NAMALWA (cell line): ENCODE measurements around the gene CACNA1A.
"Not testable (repeated sequence)": the region's sequence is repeated elsewhere in the genome, so short reads cannot be mapped to it uniquely, and the experiment has no call there.

Source experiments
- DNase-seq: peaks from one replicate; pipeline ENCODE4 v3.0.0-alpha.2; 2015; ENCODE audit warnings: low spot score

Gene CACNA1A

DNA sequence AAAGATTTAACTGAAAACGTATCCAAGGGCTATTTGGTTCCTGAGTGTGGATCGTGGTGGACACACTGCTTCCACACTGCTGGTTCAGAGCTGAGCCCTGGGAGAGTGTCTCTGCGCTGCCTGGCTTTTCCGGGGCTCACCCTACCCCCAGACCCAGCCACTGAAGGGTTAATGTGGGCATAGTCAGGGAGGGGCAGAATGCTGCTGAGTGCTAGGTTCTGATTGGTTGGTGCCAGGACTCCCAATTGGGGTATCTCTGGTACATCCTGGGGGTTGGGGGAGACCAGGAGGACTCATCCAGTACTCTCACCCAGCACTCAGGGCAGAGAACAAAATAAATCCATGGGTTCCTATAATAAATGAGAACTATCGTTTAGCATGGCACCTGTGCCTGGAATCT, 142.3 kb downstream of the CACNA1A start:
- DNase-seq, result no peak

DNA sequence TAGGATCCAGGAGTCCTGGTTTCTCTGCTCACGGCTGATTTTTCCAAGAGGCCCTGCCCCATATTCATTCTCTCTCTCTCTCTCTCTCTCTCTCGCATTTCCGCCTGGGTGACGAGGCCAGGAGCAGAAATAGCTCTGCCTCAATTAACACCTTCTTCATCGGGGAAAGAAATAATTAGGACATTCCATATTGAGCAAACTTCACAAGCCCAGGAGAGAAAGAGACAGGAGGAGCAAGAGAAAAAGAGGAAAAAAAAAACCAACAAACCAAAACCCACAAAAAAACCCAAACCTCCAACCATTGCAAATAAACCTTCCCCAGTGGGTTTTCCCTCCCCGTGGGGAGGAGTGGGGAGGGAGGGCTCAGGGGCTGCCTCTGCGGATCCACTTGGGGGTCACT, 143.0 kb downstream of the CACNA1A start:
- no peak for DNase-seq

DNA sequence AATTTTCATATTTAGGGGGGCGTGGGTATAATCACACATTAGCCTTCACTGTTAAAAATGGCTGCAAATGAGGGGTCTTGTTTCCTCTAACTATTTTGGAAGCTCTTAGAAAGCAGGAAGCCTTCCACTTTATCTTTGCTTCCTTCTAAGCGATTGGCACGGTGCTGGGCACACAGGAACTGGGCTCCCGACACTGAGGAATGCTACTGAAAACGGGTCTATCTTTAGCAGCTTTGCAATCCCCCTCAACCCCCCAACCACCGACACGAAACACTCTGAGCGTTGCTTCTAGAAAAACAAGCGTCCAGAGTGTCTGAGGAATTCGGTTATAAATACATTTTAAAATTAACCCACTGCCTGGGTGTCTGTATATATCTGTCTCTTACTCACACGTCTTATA, 143.6 kb downstream of the CACNA1A start:
- DNase-seq, result no peak

DNA sequence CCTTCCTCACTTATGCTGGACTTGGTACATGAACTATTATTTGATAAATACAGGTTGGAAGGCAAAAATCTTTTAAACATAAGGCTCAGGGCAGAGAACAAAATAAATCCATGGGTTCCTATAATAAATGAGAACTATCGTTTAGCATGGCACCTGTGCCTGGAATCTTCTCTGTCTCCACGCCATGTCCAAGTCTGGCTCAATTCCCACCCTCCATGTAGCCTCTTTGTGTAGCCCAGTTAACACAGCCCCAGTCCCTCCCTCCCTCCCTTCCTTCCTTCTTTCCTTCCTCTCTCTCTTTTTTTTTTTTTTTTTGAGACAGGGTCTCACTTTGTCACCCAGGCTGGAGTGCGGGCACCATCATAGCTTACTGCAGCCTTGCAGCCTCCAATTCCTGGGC, 144.6 kb downstream of the CACNA1A start:
- DNase-seq, result not testable (repeated sequence)

DNA sequence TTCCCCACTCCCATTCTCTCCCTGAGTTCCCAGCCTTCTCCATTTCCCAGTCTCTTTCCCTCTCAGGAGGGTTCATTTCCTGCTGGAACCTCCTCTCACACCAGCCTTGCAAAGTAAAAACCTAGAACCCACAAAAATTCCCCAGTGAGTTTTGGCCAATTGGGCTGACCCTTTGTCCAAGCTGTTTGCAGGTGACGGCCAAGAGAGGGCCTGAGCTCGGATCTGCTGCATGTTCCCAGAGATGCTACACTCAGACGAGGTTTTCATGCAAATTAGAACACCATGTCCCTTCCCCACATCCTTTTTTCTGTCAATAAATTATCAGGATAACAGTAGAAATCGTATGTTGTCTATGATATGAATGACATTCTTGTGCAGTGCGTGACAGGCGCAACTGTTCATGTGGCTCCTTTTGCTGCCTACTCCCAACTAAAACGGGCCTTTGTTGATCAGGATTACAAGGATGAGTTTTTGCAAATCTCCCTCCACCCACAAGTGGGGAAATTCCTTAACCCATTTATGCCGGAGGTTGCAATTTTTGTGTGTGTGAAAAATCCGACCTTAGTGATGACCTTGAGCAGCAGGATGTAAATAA, 149.5 kb downstream of the CACNA1A start:
- DNase-seq, result no peak

DNA sequence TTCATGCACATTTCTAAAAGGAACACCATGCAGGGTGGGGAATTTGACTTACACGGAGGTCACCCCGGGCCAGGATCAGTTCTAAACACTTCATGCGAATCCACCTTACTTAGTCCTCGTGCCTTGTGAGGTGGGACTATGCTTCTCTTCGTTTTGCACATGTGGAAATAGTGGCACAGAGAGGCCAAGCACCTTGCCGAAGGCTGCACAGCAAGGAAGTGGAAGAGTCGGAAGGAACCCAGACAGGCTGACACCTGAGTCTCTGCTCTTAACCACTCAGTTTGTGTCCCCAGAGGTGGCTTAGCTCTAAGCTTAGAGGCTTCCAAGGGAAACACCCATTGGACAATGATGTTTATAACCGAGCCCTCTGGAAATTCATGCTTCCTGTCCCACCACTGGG, 150.1 kb downstream of the CACNA1A start:
- no peak for DNase-seq

DNA sequence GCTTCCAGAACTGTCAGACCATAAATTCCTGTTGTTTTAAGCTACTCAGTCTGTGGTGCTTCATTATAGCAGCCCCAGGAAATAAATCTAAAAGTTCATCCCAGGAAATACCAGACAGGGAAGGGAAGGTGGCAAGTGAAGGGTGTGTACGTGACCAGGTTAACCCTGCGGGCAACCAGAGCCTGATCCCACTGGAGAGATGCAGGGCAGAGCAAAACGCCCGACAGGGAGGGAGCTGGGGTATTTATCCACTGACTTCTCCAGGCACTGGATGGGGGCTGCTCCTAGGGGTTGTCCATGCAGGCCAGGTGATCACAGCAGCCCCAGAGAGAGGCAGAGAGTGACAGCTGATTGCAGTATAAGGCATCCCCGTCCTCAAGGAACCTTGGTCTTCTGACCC, 150.9 kb downstream of the CACNA1A start:
- DNase-seq, result no peak

DNA sequence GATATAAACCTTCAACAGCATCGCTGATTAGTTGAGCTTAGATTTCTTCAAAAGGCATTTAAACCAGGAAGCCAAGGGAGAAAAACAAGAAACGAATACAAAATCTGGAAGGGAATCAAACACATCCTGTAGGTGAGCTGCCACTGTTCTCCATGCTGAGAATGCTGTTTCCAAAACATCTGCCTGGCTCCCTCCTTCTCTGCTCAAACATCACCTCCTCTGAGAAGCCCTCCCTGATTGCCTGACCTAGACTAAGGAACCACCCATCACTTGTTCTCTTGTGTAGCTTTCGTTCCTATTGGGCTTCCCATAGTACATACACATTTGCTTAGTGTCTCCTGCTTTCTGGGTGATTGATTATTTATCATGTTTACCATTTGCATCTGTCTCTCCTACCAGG, 152.7 kb downstream of the CACNA1A start:
- no peak for DNase-seq

DNA sequence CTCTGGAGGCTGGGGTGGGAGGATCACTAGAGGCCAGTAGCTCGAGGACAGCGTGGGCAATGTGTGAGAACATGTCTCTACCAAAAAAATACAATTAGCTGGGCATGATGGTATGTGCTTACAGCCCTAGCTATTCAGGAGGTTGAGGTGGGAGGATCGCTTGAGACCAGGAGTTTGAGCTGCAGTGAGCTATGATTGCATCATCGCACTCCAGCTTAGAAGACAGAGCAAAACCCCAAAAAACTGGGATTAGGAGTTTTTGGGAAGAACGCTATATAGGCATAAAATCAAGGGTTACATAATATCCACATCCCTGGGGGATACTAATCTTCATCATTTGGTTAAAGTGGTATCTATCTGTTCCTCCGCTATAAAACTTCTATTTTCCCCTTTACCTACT, 155.5 kb downstream of the CACNA1A start:
- DNase-seq, result no peak

DNA sequence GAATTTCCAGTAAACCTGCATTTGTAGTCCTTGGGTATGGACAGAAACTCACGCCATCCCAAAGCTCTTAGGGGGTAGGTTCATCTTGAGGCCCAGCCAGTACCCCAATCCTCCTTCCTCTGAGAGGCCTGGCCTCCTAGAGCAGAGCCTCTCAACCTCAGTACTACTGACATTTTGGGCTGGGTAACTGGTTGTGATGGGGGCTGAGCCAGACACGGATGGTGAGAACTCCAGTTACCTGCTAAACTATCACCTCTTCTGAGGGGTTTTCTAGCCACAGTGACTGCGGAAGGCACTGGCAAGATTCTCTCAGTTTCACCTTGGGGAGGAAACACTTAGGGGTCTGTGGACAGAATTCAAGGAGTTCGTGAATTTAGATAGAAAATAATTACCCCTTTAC, 156.2 kb downstream of the CACNA1A start:
- DNase-seq, result no peak

DNA sequence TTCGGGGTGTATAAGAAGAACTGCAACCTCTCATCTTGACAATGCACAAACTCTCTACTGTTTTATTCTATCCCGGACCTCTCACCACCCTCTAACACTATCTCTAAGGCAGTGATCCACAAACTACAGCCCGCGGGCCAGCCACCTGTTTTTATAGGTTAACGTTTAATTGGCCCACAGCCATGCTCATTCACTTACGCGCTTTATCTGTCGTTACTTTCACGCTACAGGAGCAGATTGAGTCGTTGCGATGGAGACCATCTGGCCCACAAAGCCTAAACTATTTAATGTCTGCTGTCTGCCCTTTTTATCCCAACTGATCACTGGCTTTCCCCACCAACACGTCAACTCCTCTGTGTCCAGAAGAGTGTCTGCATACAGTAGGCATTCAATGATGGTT, 158.9 kb downstream of the CACNA1A start:
- DNase-seq, result no peak

DNA sequence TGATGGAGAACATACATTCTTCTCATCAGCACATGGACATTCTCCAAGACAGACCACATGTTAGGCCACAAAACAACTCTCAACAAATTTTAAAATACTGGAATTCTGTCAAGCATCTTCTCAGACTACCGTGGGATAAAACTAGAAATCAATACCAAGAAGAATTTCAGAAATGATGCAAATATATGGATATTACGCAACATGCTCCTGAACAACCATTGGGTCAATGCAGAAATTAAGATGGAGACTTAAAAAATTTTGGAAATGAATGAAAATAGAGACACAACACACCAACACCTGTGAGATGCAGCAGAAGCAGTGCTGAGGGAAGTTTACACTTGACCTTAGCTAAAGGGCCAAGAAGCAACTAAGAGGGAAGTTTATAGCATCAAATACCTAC, 162.8 kb downstream of the CACNA1A start:
- no peak for DNase-seq

DNA sequence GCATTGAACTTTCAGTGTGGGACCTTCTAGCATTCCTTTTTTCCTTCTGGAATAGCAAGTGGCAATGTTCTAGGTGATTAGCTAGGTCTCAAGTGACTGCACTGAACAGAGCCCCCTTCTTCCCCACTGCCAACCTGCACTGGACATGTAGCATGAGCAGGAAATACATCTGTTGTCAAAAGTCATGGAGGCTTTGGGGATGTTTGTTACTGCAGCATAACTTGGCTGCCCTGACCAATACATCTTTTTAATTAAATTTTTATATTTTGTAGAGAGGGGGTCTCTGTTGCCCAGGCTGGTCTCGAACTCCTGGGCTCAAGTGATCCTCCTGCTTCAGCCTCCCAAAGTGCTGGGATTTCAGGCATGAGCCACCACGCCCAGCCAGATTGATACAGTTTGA, 163.6 kb downstream of the CACNA1A start:
- no peak for DNase-seq

DNA sequence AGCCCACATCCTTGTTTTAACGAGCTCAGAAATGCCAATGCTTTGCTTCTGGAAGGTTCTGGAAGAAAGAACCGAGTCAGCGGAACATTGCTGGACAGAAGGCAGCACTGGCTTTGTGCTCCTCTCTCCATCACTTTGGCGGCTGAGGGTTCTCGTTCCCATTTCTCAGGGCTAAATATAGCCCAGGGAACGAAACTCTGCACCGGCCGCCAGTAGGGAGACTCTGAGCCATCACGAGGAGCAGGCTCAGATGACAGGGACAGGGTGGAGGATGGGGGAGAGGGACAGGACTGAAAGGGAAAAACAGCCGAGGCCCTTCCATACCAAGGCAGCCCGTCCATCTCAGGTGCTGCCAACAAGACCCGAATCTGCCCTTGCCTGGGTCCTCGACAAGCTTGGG, 166.4 kb downstream of the CACNA1A start:
- DNase-seq, result no peak

DNA sequence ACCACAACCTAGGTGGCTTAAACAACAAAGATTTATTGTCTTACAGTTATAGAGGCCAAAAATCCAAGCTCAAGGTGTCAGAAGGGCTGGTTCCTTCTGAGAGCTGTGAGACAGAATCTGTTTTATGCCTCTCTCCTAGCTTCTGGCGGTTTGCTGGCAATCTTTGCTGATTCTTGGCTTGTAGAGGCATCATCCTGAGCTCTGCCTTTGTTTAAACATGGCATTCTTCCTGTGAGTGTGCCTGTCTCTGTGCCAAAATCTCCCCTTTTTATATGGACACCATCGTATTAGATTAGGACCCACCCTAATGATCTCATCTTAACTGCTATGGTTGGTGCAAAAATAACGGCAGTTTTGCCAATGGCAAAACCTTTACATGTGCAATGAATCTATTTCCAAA, 169.1 kb downstream of the CACNA1A start:
- no peak for DNase-seq

DNA sequence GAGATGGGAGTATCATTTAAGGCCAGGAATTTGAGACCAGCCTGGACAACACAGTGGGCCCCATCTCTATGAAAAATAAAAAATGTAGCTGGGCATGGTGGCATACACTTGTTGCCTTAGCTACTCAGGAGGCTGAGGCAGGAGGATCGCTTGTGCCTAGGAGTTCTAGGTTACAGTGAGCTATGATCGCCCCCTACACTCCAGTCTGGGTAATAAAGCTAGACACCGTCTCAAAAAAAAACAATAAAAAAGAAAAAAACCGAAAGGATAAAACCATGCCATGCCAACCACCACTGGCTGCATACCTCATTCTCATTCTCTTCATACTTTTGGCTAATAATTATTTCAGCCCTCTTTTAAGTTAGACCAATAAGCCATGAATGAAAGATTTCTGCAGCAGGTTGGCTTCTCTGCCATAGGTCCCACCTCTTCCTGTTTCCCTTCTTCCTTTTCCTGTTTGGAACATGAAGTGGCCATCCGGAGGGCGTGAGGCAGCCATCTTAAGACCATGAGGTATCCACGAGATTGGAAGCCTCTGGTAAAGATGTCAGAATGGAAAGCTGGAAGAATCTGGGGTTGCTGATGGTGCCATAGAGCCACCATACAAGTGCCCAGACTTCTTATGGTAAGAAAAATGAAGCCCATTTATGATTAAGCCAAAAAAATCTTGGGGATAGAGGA, 171.3 kb downstream of the CACNA1A start:
- DNase-seq, result peak; percentile 13

DNA sequence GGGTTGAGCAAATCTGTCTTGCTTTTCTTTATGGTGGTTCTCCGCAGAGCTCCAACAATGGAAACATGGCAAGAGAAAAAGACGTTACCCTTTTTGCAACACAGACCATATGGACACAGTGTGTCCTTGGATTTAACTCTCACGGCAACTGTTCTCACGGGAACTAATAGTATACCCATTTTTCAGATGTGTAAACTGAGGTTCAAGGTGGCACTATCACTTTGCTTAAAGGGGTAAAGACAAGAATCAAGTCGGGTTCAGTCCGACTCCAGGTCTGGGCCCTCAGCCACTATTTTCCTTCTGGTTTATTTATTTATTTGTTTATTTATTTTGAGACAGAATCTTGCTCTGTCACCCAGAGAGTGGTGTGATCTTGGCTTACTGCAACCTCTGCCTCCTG, 176.0 kb downstream of the CACNA1A start:
- no peak for DNase-seq

DNA sequence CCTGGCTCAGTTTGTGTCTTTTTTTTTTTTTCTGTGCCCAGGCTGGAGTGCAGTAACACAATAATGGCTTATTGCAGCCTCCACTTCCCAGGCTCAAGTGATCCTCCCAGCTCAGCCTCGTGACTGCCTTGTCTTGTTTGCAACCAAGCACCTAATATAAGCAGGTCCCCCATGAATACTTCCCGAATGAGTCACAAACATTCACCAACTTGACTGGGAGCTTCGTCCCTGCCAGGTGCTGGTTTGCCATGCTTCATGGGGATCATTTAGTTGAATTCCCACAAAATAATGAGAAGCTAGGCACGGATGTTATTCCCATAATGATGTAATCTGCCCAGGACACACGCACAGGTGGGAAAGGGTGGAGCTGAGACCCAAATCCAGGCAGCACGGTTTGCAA, 176.5 kb downstream of the CACNA1A start:
- no peak for DNase-seq

DNA sequence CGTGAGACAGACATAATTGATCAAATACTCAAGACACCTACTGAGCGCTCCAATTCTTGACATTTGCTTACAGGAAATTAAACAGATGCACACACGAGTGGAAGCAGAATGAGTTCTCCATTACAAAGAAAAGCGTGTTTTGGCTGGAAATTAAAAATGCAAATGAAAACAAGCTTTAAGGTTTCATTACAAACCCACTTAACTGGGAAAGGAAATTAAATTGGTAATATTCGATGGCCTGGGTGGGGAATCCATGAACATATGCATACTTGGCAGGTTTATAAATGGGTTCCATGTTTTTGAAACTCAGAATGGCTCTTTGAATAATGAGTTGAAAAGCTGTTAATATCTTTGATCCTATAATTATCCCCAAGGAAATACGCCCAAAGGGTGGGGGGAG, 178.0 kb downstream of the CACNA1A start:
- no peak for DNase-seq

DNA sequence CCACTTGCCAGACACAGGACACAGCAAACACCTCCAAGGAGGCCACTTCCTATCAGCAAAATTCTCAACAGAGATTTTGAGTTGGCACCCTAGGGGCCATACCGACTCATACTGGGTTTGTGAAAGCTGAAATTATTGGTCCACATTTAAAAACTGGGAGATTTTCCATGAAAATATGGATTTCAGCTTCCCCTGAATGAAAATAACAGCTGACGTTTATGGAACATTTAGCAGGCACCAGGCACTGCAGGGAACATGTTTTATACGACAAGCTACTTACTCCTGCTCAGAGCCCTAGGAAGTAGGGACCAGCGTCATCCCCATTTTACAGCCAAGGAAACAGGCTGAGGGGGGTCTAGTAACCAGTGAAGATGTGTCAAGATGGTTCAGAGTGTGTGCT, 186.8 kb downstream of the CACNA1A start:
- DNase-seq, result no peak

DNA sequence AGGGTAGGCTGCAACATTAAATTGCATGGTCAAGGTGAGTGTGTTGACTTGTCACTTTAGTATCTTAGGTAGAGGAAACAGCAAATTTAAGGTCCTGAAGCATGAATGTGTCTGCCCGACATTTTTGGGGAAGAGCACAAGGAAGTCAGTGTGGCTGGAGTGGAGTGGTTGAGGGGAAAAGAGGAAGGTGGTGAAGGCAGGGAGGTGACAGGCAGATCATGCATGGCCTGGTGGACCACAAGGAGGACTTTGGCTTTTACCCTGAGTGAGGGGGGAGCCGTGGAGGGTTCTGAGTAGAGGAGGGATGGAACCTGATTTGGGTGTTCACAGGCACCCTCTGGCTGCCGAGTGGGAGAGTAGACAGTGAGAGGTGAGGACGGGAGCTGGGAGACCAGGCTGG, 188.1 kb downstream of the CACNA1A start:
- no peak for DNase-seq

DNA sequence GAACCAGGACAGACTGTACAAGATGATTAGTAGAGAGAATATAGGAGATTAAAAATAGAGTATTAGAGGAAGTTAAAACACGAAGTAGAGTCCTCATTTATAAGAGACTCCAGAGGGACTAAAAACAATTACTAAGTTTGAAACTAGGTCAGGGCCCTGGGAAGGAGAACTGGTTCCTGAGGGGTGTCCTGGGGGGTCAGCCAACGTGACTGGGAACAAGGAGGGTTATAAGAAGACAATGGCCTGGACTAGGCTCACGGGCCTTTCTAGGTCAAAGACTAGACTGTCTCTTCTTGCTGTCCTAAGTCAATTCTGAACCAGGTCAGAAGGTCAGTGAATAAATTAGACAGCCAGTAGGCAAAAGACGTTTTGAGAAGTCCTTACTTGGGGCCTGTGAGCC, 190.8 kb downstream of the CACNA1A start:
- DNase-seq, result no peak

DNA sequence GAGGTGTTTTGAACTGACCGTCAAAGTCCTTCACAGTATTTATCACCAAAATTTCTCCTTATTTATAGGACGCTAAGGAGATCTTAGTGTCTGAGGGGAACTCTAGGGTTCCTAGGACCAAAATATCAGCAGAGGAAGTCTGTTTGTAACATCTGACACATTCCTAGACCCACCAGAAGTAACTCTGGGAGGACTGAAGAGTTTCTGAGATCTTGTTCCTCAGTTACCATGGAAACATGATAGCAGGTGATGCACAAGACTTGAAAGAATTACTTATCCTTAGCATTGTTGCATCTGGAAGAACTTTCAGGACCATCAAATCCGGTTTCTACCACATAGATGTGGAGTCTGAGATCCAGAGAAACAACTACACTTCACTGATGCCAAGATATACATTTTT, 191.5 kb downstream of the CACNA1A start:
- DNase-seq, result no peak

DNA sequence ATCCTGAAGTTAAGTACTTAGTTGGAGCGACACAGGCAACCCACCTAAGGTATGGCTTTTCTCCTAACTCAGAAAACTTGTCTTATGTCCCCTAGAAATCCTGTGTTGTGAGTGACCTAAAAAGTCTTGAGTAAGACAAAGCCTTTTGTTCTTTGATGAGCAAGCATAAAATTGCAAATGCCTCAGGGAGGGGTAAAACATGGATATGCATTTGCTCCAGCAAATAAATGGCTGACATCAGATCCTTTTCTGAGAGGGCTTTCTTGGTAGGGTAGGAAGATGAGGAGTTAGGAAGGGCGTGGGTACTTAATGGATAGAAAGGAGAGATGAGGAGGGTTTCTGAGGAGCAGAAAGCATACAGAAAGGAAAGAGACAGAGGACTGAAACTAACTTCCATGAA, 192.4 kb downstream of the CACNA1A start:
- DNase-seq, result no peak
